ENCODE results near the gene PDE11A. TPM values are rescaled to one million over a fixed set of nuclear protein-coding genes. Genes with fewer than 3 reads are reported as not detected.
A peak's percentile ranks its signal among the peaks of the same experiment; 100 is the strongest.

The PDE11A gene
- total and polyA plus RNA-seq, 2 of the 13 experiments (the other 11 are each of a cell fraction or from before 2014, with no cell fraction given) = 1.2 to 1.7 TPM

- TF ChIP-seq NR2C2 (CRISPR knock-in tag; IDR thresholded peaks at IDR 0.05; ENCODE audit: borderline replicate concordance) (no peak), NKX3-1 (CRISPR knock-in tag; IDR thresholded peaks at IDR 0.05) (no peak), PITX1 (CRISPR knock-in tag; IDR thresholded peaks at IDR 0.05) (0 out of 2 replicates have a peak, but pooled peaks have one; percentile 14), POLR2G (IDR thresholded peaks at IDR 0.05; ENCODE audit: low read depth, low read length) (no peak), SAP130 (CRISPR knock-in tag; IDR thresholded peaks at IDR 0.05; ENCODE audit: low read depth) (no peak), ZFP41 (CRISPR knock-in tag; IDR thresholded peaks at IDR 0.05; ENCODE audit: borderline replicate concordance) (no peak), FOXO4 (CRISPR knock-in tag; conservative IDR thresholded peaks at IDR 0.05) (no peak), KDM4B (CRISPR knock-in tag; IDR thresholded peaks at IDR 0.05) (no peak), RFXANK (CRISPR knock-in tag; IDR thresholded peaks at IDR 0.05) (no peak), ZNF280D (CRISPR knock-in tag; IDR thresholded peaks at IDR 0.05) (no peak), STAG1 (CRISPR knock-in tag; IDR thresholded peaks at IDR 0.05) (no peak), ZNF574 (CRISPR knock-in tag; IDR thresholded peaks at IDR 0.05) (no peak), ZNF670 (CRISPR knock-in tag; IDR thresholded peaks at IDR 0.05; ENCODE audit: borderline replicate concordance) (no peak), HNF1B (CRISPR knock-in tag; IDR thresholded peaks at IDR 0.05) (0 out of 2 replicates have a peak, but pooled peaks have one; percentile 26), ETV6 (CRISPR knock-in tag; conservative IDR thresholded peaks at IDR 0.05) (no peak), FOXK1 (CRISPR knock-in tag; IDR thresholded peaks at IDR 0.05; ENCODE audit: borderline replicate concordance, low read depth) (no peak), ZNF704 (CRISPR knock-in tag; IDR thresholded peaks at IDR 0.05; ENCODE audit: borderline replicate concordance) (no peak), E2F2 (CRISPR knock-in tag; IDR thresholded peaks at IDR 0.05; ENCODE audit: borderline replicate concordance) (no peak), RFX1 (IDR thresholded peaks at IDR 0.05) (no peak)
Measured at GRCh38 chr2:177600917-177601316, 471.7 kb downstream of the PDE11A start (continued).
